Neural crest cell (in vitro differentiated cells): ENCODE results near the gene GALNT9. TPM values are rescaled to one million over a fixed set of nuclear protein-coding genes. Genes with fewer than 3 reads are reported as not detected.

ENCODE experiments used
- DNase-seq: peaks from one replicate; pipeline ENCODE4 v3.0.0; 2021; ENCODE audit warnings: low read depth, mixed read lengths, low spot score
- H3K27ac Mint-ChIP-seq: one replicate; pipeline ENCODE4 v1.8.0; 2021; ENCODE audit warnings: mild to moderate bottlenecking, mixed read lengths; ENCODE audit not compliant: unreplicated experiment
- H3K27me3 Mint-ChIP-seq: 2 replicates; pipeline ENCODE4 v1.8.0; 2021; ENCODE audit warnings: low read depth, mild to moderate bottlenecking, mixed read lengths
- H3K36me3 Mint-ChIP-seq: 2 replicates; pipeline ENCODE4 v1.8.0; 2021; ENCODE audit warnings: low read depth, mild to moderate bottlenecking, mixed read lengths
- H3K4me1 Mint-ChIP-seq: 2 replicates; pipeline ENCODE4 v1.8.0; 2021; ENCODE audit warnings: mixed read lengths
- H3K4me3 Mint-ChIP-seq: one replicate; pipeline ENCODE4 v1.8.0; 2021; ENCODE audit warnings: mild to moderate bottlenecking, mixed read lengths
- H3K9me3 Mint-ChIP-seq: 2 replicates; pipeline ENCODE4 v1.8.0; 2021; ENCODE audit warnings: mixed read lengths
- total RNA-seq: library from RNA; stranded (reverse); gene quantifications from 2 replicates; pipeline ENCODE4 v1.2.1, GENCODE V29; 2021
- TF ChIP-seq, protein P1 (sequence below): fragments of 200-600 bp; sonication (generic); conservative IDR thresholded peaks from 2 replicates; pipeline ENCODE4 v1.5.0; 2021; ENCODE audit warnings: antibody characterized with exemption, mild to moderate bottlenecking

The GALNT9 gene
- total RNA-seq, 1 donor from 2014 or later, result 1.3 TPM

DNA sequence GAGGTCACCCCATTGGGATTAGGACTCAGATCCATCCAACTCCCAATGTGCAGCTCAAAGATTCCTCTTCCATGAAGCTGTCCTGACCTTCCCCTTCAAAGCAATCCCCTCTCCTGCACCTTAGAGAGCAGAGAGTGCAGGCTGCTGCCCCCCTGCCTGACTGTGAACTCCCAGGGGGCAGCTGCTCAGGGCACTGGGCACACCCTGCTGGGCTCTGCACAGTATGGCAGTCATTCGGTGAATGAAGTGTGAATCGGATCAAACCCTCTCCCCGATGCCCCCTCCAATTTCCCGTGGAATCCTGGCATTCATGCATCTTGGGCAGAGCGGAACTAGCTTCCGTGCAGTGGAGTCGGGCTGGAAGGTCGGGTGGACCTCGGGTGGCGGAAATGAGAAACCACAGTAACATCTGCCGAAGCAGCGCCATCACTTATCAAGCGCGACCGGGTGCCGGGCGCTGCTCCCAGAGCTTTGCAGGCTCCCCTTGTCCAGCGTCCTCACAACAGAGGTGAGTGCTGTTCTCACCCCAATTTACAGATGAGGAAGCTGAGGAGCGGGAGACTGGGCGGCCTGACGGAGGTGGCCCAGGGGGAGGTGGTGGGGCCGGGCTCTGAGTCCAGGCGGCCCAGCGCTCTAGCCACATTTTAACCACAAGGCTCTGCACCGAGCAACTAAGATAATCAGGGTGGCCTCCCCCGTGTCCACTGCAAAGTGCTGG lies 14.7 kb downstream of the GALNT9 start:
- Mint-ChIP-seq H3K27ac (no peak overlapping the region), H3K36me3 (no peaks in the 10 kb centered on the region), H3K27me3 (peaks cover 19% of the 10 kb centered on the region), H3K4me3 (no peak overlapping the region), H3K9me3 (peaks cover 7% of the 10 kb centered on the region), H3K4me1 (no peaks in the 10 kb centered on the region)
- no peak for DNase-seq
- TF ChIP-seq, protein P1, sequence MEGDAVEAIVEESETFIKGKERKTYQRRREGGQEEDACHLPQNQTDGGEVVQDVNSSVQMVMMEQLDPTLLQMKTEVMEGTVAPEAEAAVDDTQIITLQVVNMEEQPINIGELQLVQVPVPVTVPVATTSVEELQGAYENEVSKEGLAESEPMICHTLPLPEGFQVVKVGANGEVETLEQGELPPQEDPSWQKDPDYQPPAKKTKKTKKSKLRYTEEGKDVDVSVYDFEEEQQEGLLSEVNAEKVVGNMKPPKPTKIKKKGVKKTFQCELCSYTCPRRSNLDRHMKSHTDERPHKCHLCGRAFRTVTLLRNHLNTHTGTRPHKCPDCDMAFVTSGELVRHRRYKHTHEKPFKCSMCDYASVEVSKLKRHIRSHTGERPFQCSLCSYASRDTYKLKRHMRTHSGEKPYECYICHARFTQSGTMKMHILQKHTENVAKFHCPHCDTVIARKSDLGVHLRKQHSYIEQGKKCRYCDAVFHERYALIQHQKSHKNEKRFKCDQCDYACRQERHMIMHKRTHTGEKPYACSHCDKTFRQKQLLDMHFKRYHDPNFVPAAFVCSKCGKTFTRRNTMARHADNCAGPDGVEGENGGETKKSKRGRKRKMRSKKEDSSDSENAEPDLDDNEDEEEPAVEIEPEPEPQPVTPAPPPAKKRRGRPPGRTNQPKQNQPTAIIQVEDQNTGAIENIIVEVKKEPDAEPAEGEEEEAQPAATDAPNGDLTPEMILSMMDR, result no peak

DNA sequence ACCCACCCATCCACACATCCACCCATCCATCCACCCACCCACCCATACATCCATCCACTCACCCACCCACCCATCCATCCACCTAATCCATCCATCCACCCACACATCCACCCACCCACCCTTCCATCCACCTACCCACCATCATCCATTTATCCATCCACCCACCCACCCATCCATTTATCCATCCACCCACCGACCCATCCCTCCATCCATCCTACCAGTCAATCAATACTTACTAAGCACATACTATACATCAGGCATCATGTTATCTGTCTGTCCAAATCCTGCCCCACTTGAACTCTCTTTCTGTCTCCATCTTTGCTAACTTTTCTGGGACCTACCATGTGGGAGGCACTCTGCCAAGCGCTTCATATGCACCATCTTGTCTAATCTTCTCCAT lies 15.4 kb downstream of the GALNT9 start:
- no peak overlapping the region for H3K4me3 Mint-ChIP-seq
- H3K9me3 Mint-ChIP-seq, result peaks cover 7% of the 10 kb centered on the region
- no peak overlapping the region for H3K27ac Mint-ChIP-seq
- TF ChIP-seq, protein P1, result no peak
- no peaks in the 10 kb centered on the region for H3K36me3 Mint-ChIP-seq
- H3K27me3 Mint-ChIP-seq, result peaks cover 19% of the 10 kb centered on the region
- H3K4me1 Mint-ChIP-seq, result no peaks in the 10 kb centered on the region
- no peak for DNase-seq

DNA sequence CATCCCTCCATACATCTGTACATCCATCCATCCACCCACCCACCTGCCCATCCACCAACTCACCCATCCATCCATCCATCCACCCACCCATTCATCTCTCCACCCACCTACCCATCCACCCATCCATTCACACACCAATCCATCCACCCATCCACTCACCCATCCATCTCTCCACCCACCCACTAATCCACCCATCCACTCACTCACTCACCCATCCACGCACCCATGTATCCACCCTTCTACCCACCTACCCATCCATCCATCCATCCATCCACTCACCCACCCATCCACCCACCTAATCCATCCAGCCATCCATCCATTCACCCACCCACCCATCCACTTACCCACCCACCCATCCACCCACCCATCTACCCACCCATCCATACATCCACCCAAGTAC lies 16.2 kb downstream of the GALNT9 start:
- Mint-ChIP-seq H3K27ac (no peak overlapping the region), H3K36me3 (no peaks in the 10 kb centered on the region), H3K27me3 (peaks cover 19% of the 10 kb centered on the region), H3K4me1 (no peaks in the 10 kb centered on the region), H3K4me3 (no peak overlapping the region), H3K9me3 (peaks cover 7% of the 10 kb centered on the region)
- DNase-seq, result no peak
- TF ChIP-seq, protein P1, result no peak

DNA sequence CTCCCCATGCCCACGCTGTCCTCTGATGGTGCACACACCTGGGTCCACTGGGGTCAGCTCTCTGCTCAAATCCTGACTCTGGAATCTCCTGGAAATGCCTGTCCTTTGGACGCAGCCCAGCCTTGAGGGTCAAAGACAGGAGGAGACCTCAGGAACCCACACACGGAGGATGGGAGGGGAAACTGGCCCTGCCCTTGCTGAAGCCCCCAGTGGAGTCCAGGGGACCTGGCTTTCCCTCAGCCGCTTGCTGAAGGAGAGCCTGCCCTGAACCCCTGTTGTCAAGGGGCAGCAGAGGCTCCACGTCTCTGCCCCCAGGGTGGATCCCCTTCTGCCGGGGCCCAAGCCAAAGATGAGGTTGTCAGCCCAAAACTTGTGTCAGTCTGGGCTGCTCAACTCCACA lies 16.9 kb downstream of the GALNT9 start:
- DNase-seq, result no peak
- TF ChIP-seq, protein P1, result no peak
- H3K27me3 Mint-ChIP-seq, result peaks cover 24% of the 10 kb centered on the region
- H3K36me3 Mint-ChIP-seq, result no peaks in the 10 kb centered on the region
- no peak overlapping the region for H3K27ac Mint-ChIP-seq
- peaks cover 7% of the 10 kb centered on the region for H3K9me3 Mint-ChIP-seq
- H3K4me3 Mint-ChIP-seq, result no peak overlapping the region
- H3K4me1 Mint-ChIP-seq, result no peaks in the 10 kb centered on the region

DNA sequence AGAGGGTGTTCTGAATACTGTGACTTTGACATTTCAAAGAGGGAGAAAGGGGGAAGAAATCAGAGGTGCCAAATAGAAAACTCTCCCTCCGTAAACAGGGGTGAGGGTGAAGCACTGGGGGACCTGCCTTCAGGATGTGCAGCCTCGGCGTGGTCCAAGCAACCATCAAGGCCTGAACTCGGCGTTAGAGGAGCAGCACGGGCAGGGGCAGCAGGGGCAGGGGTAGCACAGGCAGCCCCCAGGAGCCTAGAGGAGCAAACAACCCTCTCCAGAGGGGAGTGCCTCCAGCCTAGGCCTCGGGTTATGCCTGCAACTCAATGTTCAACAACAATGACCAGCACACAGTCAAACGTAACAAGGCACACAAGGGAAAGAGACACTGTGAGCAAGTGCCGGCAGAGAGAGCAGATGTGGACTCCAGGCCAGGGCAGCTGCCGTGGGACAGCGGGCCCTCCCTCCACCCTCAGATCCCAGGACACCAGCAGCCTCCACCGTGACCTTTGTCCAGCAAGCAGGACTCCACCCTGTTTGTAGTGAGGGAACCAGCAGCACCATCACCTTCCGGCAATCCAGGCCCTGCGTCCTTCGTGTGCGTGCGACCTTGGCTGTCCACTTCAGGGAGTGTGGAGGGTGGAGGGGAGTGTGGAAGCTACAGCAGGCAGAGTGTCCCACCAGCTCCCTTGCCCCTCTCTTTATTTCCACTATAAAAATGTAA lies 18.0 kb downstream of the GALNT9 start:
- H3K4me3 Mint-ChIP-seq, result no peak overlapping the region
- H3K9me3 Mint-ChIP-seq, result peaks cover 7% of the 10 kb centered on the region
- H3K27ac Mint-ChIP-seq, result no peak overlapping the region
- no peaks in the 10 kb centered on the region for H3K4me1 Mint-ChIP-seq
- H3K27me3 Mint-ChIP-seq, result peaks cover 25% of the 10 kb centered on the region
- no peak for DNase-seq
- TF ChIP-seq, protein P1, result no peak
- H3K36me3 Mint-ChIP-seq, result no peaks in the 10 kb centered on the region
